Measurements from ENCODE around the gene HOTAIR. TPM values are rescaled to one million over a fixed set of nuclear protein-coding genes. Genes with fewer than 3 reads are reported as not detected.

HOTAIR gene
- total RNA-seq, 1 donor from 2014 or later, result 1.7 TPM

DNA sequence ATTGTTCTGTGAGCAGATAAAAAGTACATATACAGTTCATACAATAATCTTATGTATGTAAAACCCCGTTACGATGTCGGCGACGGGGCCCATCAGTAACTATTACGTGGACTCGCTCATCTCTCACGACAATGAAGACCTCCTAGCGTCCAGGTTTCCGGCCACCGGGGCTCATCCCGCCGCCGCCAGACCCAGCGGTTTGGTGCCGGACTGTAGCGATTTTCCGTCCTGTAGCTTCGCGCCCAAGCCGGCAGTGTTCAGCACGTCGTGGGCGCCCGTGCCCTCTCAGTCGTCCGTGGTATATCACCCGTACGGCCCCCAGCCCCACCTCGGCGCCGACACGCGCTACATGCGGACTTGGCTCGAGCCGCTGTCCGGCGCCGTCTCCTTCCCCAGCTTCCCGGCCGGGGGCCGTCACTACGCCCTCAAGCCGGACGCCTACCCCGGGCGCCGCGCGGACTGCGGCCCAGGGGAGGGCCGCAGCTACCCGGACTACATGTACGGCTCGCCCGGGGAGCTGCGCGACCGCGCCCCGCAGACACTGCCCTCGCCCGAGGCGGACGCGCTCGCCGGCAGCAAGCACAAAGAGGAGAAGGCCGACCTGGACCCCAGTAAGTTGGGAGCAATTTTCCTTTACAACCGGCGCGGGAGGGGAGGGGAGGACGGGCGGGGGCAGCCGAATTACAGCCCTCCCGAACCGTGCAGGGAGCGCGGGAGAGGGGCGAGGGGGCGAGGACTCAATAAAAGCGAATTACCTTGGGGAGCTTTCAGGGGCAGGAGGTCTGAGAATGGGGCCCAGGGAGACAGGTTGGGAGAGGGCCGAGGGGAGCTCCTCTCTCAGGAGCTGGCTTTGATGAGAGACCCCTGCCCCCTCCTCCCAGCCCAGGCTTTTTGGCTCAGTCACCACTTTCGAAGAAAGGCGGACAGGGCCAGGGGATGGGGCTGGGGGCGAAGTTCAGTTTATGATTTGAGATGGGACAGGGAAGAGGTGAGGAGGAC is 25.7 kb upstream of the HOTAIR start, which contains the start of gene HOXC9:
HOXC9 (plus strand) TSS at position 46 of the 999 bp plus-strand sequence; CDS start at position 74, 28 bp downstream.
- DNase-seq (ENCODE audit: low read depth), result peak; percentile 65

GRCh38 chr12:53999559-54000115 is 24.9 kb upstream of the HOTAIR start:
- peak; percentile 93 for DNase-seq (ENCODE audit: low read depth)

DNA sequence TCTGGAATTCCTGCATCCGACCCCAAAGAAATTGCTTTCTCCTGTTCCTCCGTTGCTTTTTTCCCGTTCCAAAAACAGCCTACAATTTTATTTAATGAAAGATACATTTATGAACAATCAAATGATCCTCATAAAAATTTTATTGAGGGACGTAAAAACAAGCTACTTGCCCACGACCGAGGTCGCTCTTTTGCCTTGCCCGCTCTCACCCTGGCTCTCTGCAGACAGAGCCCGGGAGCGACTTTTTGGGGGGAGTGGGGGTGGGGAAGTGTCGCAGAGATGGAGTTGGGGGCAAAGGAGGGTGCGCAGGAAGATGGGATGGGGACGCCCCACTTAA is 24.1 kb upstream of the HOTAIR start:
- no peak for DNase-seq (ENCODE audit: low read depth)

- DNase-seq (ENCODE audit: low read depth), result no peak
Measured at GRCh38 chr12:53998110-53998899, 23.6 kb upstream of the HOTAIR start.

GRCh38 chr12:53997204-53998109 is 22.7 kb upstream of the HOTAIR start:
- DNase-seq (ENCODE audit: low read depth), result no peak

GRCh38 chr12:53996240-53997203 is 21.8 kb upstream of the HOTAIR start:
- no peak for DNase-seq (ENCODE audit: low read depth)

- DNase-seq (ENCODE audit: low read depth), result no peak
Measured at GRCh38 chr12:53995378-53996239, 20.9 kb upstream of the HOTAIR start.

- no peak for DNase-seq (ENCODE audit: low read depth)
Measured at GRCh38 chr12:53995002-53995377, 20.2 kb upstream of the HOTAIR start.

DNA sequence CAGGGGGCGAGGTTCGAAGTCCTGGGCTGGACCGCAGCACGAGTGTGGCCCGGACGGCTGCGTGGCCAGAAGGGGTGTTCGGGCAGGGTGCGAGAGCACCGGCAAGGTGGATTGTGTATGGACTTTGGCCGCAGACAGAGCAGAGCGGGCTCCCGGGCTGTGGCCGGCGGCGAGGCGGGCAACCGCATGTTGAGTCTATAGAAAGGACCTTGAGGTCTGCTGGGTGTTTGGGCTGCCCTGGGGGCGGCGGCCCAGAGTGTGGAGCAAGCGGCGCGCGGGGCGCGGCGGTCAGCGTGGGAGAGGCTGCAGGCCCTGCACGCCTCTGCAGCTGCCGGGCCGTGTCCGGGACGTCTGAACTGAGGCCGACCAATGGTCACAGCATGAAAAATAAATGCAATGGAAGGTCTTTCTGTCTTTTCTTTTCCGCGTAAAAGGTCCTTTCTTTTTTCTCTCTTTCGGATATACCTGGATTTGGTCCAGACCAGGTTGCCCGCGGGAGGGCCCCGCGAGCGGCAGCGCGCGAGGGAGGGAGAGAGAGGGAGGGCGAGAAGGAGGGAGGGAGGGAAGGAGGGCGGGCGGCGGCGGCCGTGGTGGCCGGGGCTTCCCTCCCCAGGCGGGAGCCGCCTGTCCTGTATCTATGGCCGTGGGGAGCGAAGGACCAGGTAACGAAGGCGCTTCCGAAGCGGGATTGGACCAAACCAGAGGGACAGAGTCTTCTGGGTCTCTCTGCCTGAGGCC is 19.7 kb upstream of the HOTAIR start:
- DNase-seq (ENCODE audit: low read depth), result no peak

GRCh38 chr12:53994009-53994263 is 19.2 kb upstream of the HOTAIR start:
- DNase-seq (ENCODE audit: low read depth), result no peak

- DNase-seq (ENCODE audit: low read depth), result no peak
Measured at GRCh38 chr12:53993162-53994008, 18.6 kb upstream of the HOTAIR start.

DNA sequence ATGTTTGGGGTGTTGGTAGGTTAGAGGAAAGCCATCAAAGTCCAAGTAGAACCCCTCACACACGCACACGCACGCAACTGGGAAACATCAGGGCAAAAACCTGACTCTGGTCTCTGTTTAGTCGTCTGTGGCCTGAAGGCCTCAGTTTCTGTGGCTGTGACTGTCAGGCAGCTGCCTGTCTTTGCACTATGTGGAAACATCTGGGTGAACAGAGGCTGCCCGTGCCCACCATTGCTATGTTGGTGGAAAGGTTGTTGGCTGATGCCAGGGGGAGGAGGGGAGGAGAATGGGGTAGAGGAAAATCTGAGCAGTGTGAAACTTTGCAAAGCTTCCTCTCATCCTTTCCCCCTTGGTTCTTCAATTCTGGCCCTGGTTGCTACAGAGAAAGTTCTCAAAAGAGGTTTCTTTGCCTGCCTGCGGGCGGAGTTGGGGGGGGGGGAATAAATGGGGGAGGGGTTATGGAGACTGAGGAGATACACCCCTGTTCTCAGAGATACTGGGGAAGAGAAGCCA is 17.7 kb upstream of the HOTAIR start:
- no peak for DNase-seq (ENCODE audit: low read depth)

GRCh38 chr12:53991077-53991460 is 16.3 kb upstream of the HOTAIR start:
- DNase-seq (ENCODE audit: low read depth), result peak; percentile 63

DNA sequence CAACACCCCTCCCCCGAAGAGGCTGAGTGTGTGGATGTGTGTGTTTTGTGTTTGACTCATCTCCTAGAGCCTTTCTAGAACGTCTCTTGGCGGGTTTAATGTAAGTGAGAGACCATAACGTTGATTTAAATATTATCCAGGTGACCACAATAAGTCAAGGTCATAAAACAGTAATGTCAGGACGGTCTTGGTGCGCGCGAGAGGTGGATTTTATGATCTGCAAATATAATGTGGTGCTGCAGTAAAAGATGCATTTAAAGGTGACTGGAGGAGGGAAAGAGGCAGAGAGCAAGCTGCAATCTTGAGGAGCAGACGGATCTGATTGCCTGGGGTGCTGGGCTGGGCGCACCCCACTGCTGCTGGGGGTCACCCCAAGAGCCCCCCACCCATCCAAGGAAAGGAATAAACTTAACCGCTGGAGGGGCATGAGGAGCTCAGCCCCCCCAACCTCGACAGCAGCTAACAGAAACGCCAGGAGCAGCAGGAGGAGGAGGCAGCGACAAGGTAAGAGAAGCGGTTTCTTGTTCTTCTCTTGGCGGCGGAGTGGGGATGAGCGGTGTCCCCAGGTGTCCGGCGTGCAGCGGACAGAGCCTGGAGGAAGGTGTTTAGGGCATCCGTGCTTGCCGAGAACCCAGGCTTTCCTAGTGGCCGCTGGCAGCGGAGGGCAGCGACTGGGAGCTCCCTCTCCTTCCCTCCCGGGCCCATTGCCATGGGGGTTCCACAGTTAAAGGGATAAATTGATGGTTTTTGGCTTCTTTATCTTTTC is 15.7 kb upstream of the HOTAIR start:
- no peak for DNase-seq (ENCODE audit: low read depth)

DNA sequence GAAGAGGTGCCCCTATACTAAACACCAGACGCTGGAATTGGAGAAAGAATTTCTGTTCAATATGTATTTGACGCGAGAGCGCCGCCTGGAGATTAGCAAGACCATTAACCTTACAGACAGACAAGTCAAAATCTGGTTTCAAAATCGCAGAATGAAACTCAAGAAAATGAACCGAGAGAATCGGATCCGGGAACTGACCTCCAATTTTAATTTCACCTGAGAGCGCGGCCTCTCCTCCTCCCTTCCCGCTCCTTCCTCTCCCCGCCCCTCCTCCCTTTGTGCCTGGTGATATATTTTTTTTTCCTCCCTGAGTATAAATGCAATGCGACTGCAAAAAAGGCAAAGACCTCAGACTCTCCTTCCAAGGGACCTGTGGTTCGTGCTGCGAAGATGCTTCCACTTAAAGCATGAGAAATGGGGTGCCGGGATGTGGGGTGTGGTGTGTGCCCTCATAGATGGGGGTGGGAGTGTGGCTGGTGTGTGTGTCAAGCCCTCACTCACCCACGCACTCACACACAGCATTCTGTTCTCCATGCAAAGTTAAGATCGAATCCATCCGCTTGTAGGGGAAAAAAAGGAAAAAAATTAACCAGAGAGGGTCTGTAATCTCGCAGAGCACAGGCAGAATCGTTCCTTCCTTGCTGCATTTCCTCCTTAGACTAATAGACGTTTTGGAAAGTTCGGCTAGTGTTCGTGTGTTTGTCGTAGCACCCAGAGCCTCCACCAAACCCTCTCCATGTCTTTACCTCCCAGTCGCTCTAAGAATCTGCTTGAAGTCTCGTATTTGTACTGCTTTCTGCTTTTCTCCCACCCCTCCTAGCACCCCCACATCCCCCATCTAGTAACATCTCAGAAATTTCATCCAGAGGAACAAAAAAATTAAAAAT is 14.7 kb upstream of the HOTAIR start:
- no peak for DNase-seq (ENCODE audit: low read depth)

Data from myocyte (in vitro differentiated cells).